NCI-H345 treated with DMSO at 0.1 percent for 48 hours (cell line): ENCODE results near the gene TMEM190.
A peak's percentile ranks its signal among the peaks of the same experiment; 100 is the strongest.
"Not testable (repeated sequence)": the region's sequence is repeated elsewhere in the genome, so short reads cannot be mapped to it uniquely, and the experiment has no call there.

Experiments
- DNase-seq: peaks from one replicate; lab custom pipeline; 2025; ENCODE audit not compliant: unreplicated experiment; lab: John Stamatoyannopoulos, UW

TMEM190 gene

GRCh38 chr19:55389386-55390317 lies 13.0 kb downstream of the TMEM190 start:
- DNase-seq: no peak

- DNase-seq: no peak
These were observed 13.8 kb downstream of the TMEM190 start for GRCh38 chr19:55390461-55390880.

DNA sequence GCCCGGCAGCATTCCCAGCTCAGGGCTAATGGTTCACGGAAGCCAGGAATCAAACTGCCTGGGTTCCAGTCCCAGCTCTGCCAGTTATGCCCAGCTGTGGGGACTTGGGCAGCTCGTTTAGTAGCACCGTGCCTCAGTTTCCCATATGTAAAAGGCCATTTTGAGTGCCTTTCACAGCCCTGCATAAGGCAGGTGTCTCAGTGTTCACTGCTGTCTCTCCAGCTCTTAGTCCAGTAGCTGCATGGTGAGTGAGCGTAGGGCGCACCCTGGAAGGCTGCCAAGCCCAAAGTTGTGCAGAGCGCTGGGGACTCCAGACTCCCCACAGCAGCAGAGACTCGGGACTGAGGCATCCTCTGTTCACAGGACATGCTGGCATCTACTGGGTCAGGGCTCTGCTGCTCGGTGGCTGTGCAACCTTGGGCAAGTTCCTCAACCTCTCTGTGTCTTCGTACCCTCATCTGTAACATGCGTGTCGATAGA lies 14.6 kb downstream of the TMEM190 start:
- no peak for DNase-seq

DNA sequence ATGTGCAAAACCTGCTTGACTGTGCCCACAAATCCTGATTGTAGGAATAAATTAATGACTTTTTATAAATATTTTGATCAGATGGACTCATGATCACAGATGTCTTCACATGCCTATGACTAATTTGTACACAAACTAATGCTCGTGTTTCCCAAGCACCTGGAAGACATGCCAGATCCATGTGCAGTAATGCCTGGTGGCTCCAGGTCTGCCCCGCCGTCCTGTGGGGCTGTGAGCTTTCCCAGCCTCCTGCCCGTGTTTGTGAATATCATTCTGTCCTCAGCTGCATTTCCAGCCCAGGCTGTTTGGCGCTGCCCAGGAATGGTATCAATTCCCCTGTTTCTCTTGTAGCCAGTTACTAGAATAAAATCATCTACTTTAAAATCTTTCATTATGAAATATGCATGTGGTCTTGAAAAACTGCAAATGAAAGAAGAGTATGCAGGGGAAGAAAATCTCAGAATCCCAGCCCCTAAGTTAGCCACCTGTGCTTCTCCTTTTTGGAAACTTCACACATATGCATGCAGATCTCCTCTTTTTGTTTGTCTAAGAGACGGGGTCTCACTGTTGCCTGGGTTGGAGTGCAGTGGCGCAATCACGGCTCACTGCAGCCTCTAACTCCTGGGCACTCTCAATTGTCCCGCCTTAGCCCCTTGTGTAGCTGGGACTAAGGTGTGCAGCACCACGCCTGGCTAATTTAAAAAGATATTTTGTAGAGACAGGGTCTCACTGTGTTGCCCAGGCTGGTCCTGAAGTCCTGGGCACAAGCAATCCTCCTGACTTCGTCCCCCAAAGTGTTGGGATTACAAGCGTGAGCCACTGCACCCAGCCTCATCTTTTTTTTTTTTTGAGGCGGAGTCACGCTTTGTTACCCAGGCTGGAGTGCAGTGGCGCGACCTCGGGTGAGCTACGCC lies 15.3 kb downstream of the TMEM190 start:
- DNase-seq: no peak

DNA sequence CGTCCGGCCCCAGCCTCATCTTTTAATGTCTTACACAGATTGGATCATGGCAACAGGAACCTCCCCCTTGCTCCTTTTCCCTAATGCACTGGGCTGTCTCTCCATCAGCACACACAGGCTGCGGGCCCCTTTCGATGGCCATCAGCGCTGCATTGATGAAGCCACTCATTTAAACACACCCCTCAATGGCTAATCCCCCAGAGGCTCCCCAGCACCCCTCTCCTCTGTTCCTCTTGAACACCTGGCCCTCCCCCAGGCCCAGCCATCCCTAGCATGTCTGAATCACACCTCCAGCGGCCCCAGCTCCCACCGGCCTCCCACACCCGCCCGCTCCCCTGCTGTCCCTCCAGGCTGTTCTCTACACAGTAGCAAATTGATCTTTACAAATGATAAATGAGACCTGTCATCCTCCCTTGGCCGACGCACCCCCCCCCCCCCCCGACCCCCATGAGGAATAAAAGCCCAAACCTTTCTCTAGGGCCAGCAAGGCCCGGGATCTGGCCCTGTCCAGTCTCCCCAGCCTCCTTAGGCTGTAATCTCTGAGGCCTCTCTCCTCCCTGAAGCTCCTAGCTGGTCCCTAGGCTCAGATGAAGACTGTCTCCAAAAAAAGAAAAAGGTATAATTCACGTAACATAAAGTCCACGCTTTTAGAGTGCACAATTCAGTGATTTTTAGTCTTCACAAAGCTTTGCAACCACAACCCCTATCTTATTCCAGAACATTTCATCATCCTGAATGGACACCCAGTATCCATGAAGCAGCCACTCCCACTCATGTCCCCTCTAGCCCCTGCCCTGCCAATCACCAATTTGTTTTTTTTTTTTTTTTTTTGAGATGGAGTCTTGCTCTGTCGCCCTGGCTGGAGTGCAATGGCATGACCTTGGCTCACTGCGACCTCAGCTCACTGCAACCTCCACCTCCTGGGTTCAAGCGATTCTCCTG lies 16.5 kb downstream of the TMEM190 start:
- DNase-seq: no peak

GRCh38 chr19:55398200-55398925 lies 21.7 kb downstream of the TMEM190 start:
- no peak for DNase-seq

DNA sequence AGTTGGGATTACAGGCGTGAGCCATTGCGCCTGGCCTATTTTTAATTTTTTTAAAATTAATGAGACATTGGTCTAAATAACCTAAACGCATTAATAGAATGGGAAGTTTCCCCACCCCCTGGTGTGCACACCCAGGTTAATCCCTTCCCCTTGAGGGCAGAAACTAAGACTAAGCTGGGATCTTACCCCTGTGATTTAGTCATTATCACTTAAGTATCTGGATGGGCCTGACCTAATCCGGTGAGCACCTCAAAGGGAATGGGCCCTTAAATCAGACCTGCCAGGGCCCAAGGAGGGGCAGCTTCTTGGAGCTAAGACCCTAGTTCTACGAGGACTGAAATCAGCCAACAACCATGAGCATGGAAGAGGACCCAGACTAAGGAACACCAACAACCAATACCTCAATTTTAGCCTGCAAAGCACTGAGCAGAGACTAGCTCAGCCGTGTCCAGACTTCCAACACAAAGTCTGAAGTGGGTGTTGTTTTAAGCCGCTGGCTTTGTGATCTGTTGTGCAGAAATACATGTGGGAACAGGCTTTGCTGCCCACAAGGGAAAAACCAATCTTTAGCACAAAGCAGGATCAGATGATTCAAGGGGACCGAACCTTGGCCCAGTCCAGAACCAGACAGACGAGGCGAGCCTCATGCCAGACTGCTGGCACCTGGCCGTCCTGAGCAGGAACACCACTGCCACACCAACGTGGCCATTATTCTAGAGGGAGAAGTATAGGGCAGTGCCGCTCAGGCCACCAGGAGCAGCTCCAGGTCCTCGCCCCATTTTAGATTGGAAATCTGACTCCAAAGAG lies 23.9 kb downstream of the TMEM190 start:
- no peak for DNase-seq

GRCh38 chr19:55401390-55401789 lies 24.8 kb downstream of the TMEM190 start:
- not testable (repeated sequence) for DNase-seq

DNA sequence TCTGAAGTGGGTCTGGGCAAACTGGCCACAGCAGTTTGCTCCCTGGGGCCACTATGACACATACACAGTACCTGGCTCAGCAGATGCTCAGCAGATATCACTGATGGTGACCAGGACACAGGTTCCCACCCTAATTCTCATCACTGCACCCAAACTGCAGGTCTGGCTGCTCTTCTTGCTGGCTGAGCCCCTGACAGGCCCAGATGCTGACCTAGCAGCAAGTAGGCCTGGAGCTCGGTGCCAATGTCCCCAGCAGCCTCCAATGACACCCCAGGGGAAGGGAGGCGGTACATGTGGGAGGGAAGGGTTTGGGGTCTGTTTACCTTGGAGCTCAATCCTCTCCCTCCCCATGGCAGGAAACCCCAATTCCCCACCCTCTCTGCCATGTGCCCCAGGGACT lies 25.9 kb downstream of the TMEM190 start:
- no peak for DNase-seq

DNA sequence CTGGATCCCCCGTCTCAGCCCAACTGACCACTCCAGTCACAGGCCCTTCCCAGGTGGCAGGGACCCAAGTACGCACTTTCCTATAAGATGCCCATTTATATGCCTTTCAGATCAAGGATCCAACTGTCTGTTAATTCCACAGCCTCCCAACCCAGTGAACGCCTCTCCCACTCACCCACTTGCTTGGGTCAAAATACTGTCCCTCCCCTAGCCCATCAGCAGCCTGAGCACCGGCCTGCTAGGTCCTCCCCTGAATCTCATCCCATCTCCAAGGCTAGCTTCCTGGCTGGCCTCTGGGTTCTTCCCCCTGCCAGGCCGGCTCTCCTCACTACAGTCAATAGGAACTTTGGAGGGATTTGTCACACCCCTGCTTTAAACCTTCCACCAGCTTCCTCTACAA lies 29.0 kb downstream of the TMEM190 start:
- no peak for DNase-seq

DNA sequence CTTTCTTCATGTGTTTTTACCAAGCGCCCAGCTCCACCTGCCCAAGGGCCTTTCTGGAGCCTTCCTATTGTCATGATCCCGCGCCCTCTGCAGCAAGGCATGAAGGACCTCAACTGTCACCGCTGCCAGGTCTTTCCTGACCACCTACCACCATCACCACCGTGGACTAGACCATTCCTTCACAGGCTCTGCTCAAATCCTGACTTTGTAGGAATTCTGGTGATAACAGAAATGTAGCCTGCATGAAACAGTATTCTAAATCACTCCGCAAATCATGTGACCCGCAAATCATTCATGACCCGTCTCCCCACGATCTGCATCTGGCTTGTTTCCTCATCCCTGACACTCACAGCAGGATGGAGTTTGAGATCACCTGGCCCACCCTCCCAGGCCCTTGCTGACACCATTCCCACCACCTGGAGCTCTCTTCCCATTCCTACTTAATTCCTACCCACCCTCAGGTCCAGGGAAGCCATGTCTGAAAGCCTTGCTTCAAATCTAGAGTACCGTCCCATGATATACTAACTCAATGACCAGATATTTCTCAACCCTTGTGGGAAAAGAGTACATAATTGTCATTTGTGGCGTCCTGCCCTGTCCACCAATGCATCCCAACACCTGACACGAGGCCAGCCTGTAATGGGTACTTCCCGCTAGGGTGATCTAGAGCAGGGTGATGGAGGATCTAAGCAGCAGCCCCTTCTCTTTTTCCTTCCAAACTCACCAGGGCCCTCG lies 29.6 kb downstream of the TMEM190 start:
- DNase-seq: no peak

DNA sequence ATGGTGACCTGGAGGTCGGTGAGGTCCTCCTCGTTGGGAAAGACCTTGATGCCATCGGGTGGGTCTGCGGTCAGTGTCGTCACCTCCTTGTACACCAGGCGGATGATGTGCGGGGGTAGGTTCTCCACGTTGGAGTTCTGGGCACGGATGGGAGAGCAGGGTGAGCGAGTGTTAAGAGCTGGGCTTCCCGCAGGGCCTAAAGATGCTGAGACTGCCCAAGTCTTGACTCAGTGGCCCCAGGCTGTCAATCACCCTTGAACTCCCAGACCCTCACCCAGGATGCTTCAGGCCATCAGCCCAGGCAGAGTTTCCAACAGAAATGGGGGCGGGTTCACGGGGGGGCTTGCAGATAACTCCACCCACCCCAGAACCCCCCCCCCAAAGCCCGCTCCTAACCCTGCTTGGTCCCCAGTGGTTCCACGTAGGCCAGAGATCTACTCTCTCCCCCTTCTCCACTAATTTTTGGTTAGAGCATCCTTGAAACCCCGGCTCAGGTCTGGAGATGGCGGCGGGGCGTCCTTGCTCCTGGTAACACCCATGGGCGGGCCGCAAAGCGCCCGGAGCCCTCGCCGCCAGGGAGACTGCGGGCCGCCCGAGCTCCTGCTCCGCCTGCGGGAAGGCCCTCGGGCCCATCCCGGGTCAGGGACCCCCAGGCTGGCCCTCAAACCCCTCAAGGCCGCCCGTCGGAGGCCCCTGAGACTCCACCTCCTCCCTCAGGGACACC lies 30.4 kb downstream of the TMEM190 start:
- DNase-seq: no peak

GRCh38 chr19:55407550-55407799 lies 30.8 kb downstream of the TMEM190 start, which contains the start of gene UBE2S:
Gene UBE2S, minus strand, starts transcription at chr19:55407788. Its CDS starts 199 bp downstream, at chr19:55407589.
- DNase-seq: not testable (repeated sequence)

DNA sequence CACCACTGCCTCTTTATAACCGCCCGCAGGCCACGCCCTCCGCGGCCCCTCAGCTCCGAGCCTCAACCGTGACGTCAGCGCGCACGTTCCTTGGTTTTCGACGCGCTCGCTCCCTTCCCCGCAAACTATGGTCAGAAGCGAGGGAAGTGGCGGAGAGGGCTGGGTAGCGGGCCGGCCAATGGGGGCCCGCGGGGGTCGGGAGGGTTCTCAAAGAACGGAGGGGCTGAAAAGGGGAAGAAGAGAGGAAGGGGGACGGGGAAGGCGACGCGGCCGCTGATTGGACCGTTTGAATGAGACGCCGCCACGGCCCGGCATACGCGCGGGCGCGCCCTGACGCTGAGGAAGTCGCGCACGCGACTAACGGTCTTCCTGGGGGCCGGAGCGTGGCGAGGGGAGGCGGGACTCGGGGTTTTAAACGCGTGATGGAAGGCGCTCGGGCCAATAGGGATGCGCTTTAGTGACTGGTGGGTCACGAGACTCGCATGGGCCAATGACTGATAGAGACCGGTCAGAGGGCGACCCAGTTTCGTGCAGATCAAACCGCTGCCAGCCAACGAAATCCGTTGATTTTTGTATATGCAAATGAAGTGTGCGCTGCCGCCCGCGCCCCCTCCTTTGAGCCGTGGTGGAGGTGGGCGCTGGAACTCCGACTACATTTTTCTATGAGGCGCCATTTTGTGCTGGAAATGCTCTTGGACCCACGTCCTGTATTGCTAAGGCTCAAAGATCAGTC lies 31.3 kb downstream of the TMEM190 start:
- peak; percentile 82 for DNase-seq

- no peak for DNase-seq
These were observed 31.9 kb downstream of the TMEM190 start for GRCh38 chr19:55408533-55408872.

DNA sequence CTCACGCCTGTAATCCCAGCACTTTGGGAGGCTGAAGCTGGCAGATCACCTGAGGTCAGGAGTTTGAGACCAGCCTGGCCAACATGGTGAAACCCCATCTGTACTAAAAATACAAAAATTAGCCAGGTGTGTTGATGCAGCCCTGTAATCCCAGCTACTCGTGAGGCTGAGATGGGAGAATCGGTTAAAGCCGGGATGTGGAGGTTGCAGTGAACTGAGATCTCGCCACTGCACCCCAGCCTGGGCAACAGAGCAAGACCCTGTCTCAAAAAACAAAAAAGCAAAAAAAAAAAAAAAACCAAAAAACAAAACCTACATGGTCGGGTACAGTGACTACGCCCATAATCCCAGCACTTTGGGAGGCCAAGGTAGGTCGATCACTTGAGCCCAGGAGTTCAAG lies 32.6 kb downstream of the TMEM190 start:
- not testable (repeated sequence) for DNase-seq

- no peak for DNase-seq
These were observed 33.5 kb downstream of the TMEM190 start for GRCh38 chr19:55410168-55410567.
